Measurements from ENCODE around the gene TPX2.

Gene TPX2

GRCh38 chr20:31757254-31757653, 18.2 kb downstream of the TPX2 start:
- DNase-seq (ENCODE audit: low read depth), result no peak
- no peak overlapping the region for H3K4me3 ChIP-seq (ENCODE audit: low read depth, low read length)
- TF ChIP-seq MYC (IDR thresholded peaks at IDR 0.05; ENCODE audit: low read depth, low read length) (no peak), MAX (IDR thresholded peaks at IDR 0.05; ENCODE audit: low read depth, low read length) (no peak), POLR2A (IDR thresholded peaks at IDR 0.05; ENCODE audit: extremely low read depth, insufficient read length) (no peak), CTCF (IDR thresholded peaks at IDR 0.05; ENCODE audit: low read depth, low read length) (no peak)

- DNase-seq (ENCODE audit: low read depth), result no peak
- no peak overlapping the region for H3K4me3 ChIP-seq (ENCODE audit: low read depth, low read length)
- no peak for TF ChIP-seq MYC (IDR thresholded peaks at IDR 0.05; ENCODE audit: low read depth, low read length)
- no peak for TF ChIP-seq POLR2A (IDR thresholded peaks at IDR 0.05; ENCODE audit: extremely low read depth, insufficient read length)
- TF ChIP-seq CTCF (IDR thresholded peaks at IDR 0.05; ENCODE audit: low read depth, low read length), result no peak
- no peak for TF ChIP-seq MAX (IDR thresholded peaks at IDR 0.05; ENCODE audit: low read depth, low read length)
These were observed 19.4 kb downstream of the TPX2 start for GRCh38 chr20:31758521-31758920.

DNA sequence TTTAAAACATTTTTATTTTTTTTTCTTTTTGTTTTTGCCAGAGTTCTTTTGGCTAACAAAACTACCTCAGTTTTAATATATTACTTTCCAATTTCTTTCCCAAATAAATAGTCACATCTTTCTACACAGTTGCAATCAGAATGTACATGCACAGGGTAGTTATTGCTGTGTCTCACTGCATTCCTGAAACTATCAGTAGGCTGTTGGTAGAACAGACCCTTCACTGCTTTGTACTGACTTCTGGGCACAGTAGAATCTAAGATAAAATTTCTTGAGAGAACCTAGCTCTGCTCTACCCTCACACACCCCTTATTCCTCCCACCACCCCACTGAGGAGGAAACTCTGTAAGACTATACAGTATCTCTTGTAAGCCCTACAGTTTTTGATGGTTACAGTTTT, 19.9 kb downstream of the TPX2 start:
- H3K4me3 ChIP-seq (ENCODE audit: low read depth, low read length), result no peak overlapping the region
- no peak for DNase-seq (ENCODE audit: low read depth)
- no peak for TF ChIP-seq POLR2A (IDR thresholded peaks at IDR 0.05; ENCODE audit: extremely low read depth, insufficient read length)
- no peak for TF ChIP-seq CTCF (IDR thresholded peaks at IDR 0.05; ENCODE audit: low read depth, low read length)
- no peak for TF ChIP-seq MYC (IDR thresholded peaks at IDR 0.05; ENCODE audit: low read depth, low read length)

DNA sequence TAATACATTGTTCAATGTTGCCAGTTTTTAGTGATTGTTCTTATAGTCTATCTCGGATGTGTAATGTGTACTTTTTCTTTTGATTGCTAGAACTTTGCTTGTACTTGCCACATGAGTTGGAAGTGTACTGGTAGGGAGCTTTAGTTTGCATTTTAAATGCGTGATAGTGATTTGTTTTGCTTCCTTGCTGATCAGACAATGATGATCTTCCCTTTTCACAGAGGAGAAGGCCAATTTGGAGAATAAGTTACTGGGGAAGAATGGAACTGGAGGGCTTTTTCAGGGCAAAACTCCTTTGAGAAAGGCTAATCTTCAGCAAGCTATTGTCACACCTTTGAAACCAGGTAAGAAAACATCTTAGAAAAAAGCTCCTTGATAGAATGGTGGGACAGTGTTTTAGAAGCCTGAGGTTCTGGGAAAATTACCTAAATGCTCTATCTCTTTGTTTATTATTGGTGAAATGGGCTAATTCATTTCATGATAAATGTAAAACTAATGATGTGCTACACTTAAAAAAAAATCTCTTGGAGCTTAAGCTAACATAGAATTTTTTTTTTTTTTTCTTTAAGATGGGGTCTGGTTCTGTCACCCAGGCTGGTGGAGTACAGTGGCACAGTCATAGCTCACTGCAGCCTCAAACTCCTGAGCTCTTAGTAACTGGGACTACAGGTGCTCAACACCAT, 20.9 kb downstream of the TPX2 start:
- no peak overlapping the region for H3K4me3 ChIP-seq (ENCODE audit: low read depth, low read length)
- no peak for DNase-seq (ENCODE audit: low read depth)
- no peak for TF ChIP-seq CTCF (IDR thresholded peaks at IDR 0.05; ENCODE audit: low read depth, low read length)
- no peak for TF ChIP-seq MAX (IDR thresholded peaks at IDR 0.05; ENCODE audit: low read depth, low read length)
- no peak for TF ChIP-seq MYC (IDR thresholded peaks at IDR 0.05; ENCODE audit: low read depth, low read length)

DNA sequence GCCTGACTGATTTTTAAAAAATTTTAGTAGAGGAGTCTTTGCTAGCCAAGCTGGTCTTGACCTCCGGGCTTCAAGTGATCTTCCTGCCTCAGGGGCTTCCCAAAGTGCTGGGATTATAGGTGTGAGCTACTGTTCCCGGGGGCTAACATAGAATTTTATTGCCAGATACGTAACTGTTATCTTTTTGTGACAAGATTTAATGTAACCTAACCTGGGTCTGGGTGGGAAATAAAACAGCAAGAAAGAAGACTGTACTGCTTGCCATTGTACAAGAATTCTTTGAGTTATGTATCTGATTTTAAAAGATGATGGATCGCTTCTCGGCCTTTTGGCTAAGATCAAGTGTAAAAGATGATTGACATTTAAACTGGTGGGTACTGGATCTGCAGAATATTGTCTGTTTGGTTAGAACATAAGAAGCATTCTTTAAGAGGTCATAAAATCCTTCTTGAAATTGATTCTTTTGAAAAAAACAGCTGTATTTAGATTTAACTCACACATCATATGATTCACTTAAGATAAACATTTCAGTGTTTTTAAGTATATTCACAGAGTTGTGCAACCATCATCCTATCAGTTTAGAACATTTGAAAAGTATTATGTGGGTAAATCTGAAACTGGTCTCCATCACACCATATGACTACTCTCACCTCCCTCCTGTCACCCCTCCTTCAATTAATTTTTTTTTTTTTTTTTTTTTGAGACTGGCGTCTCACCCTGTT, 21.6 kb downstream of the TPX2 start:
- no peak for DNase-seq (ENCODE audit: low read depth)
- no peak overlapping the region for H3K4me3 ChIP-seq (ENCODE audit: low read depth, low read length)
- TF ChIP-seq POLR2A (IDR thresholded peaks at IDR 0.05; ENCODE audit: extremely low read depth, insufficient read length) (no peak), MYC (IDR thresholded peaks at IDR 0.05; ENCODE audit: low read depth, low read length) (no peak), MAX (IDR thresholded peaks at IDR 0.05; ENCODE audit: low read depth, low read length) (no peak), CTCF (IDR thresholded peaks at IDR 0.05; ENCODE audit: low read depth, low read length) (no peak)
